PC-3 (cell line): Measurements from ENCODE around the gene SCCPDH.

Experiments used
- EZH2phosphoT487 ChIP-seq: fragments of 300-600 bp; sonication (generic); IDR thresholded peaks from 2 replicates; pipeline ENCODE4 v1.6.1; 2018; ENCODE audit warnings: mild to moderate bottlenecking, antibody characterized with exemption, low read length, borderline replicate concordance
- TF ChIP-seq, protein P1 (sequence below): fragments of 300-600 bp; sonication (generic); conservative IDR thresholded peaks from 2 replicates; pipeline ENCODE4 v1.5.1; 2017; ENCODE audit warnings: antibody characterized with exemption, low read depth, mild to moderate bottlenecking, low read length

- TF ChIP-seq, protein P1, sequence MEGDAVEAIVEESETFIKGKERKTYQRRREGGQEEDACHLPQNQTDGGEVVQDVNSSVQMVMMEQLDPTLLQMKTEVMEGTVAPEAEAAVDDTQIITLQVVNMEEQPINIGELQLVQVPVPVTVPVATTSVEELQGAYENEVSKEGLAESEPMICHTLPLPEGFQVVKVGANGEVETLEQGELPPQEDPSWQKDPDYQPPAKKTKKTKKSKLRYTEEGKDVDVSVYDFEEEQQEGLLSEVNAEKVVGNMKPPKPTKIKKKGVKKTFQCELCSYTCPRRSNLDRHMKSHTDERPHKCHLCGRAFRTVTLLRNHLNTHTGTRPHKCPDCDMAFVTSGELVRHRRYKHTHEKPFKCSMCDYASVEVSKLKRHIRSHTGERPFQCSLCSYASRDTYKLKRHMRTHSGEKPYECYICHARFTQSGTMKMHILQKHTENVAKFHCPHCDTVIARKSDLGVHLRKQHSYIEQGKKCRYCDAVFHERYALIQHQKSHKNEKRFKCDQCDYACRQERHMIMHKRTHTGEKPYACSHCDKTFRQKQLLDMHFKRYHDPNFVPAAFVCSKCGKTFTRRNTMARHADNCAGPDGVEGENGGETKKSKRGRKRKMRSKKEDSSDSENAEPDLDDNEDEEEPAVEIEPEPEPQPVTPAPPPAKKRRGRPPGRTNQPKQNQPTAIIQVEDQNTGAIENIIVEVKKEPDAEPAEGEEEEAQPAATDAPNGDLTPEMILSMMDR, result no peak
- no peak for TF ChIP-seq EZH2phosphoT487
Measured at GRCh38 chr1:246703581-246703980, 20.6 kb upstream of the SCCPDH start.
